ENCODE results near the gene SLC25A26. TPM values are rescaled to one million over a fixed set of nuclear protein-coding genes. Genes with fewer than 3 reads are reported as not detected.

The SLC25A26 gene
- total RNA-seq, 3 donors from 2014 or later, result 15.9 to 25.8 (median 20.2) TPM

- ATAC-seq, result peak; percentile 78
- intact Hi-C loops (cut with DNase I, micrococcal nuclease), result loop anchor here in 1 of 2 donors (10.0 kb wide), 1 partner anchor 98 kb away; no protein-coding TSS in a partner anchor
- H3K9me3 ChIP-seq, result no peaks in the 10 kb centered on the region
- no peak for TF ChIP-seq CTCF (IDR thresholded peaks at IDR 0.05)
- H3K4me1 ChIP-seq (ENCODE audit: low read depth), result peaks cover 13% of the 10 kb centered on the region
- H3K4me3 ChIP-seq, result no peak overlapping the region
- H3K36me3 ChIP-seq (ENCODE audit: low read depth), result no peaks in the 10 kb centered on the region
- peak in 2 of 3 donors; percentile 61 to 65 for DNase-seq
Observed at GRCh38 chr3:66372681-66373350, 152.0 kb downstream of the SLC25A26 start.

GRCh38 chr3:66376568-66376967 is 155.8 kb downstream of the SLC25A26 start:
- ATAC-seq (peak; percentile 89), DNase-seq (peak in 1 of 3 donors; percentile 84)
- TF ChIP-seq CTCF (IDR thresholded peaks at IDR 0.05), result no peak
- peaks cover 13% of the 10 kb centered on the region for H3K4me1 ChIP-seq (ENCODE audit: low read depth)
- no peaks in the 10 kb centered on the region for H3K9me3 ChIP-seq
- H3K36me3 ChIP-seq (ENCODE audit: low read depth), result peaks cover 12% of the 10 kb centered on the region
- no peak overlapping the region for H3K4me3 ChIP-seq
- intact Hi-C loops (cut with DNase I, micrococcal nuclease), result loop anchor here in 1 of 2 donors (10.0 kb wide), 1 partner anchor 102 kb away; no protein-coding TSS in a partner anchor

- Histone ChIP-seq H3K9me3 (no peaks in the 10 kb centered on the region), H3K4me1 (ENCODE audit: low read depth) (peaks cover 13% of the 10 kb centered on the region), H3K4me3 (no peak overlapping the region), H3K36me3 (ENCODE audit: low read depth) (peaks cover 12% of the 10 kb centered on the region)
- intact Hi-C loops (cut with DNase I, micrococcal nuclease), result loop anchor here in 1 of 2 donors (10.0 kb wide), 1 partner anchor 103 kb away; no protein-coding TSS in a partner anchor
- TF ChIP-seq CTCF (IDR thresholded peaks at IDR 0.05), result no peak
- no peak for ATAC-seq
- DNase-seq, result no peak
Observed at GRCh38 chr3:66377800-66378199, 157.0 kb downstream of the SLC25A26 start.

- H3K4me1 ChIP-seq (ENCODE audit: low read depth), result peaks cover 13% of the 10 kb centered on the region
- no peaks in the 10 kb centered on the region for H3K9me3 ChIP-seq
- peak; percentile 27 for ATAC-seq
- no peak overlapping the region for H3K4me3 ChIP-seq
- H3K36me3 ChIP-seq (ENCODE audit: low read depth), result peaks cover 17% of the 10 kb centered on the region
- peak; percentile 31 for TF ChIP-seq CTCF (IDR thresholded peaks at IDR 0.05)
- DNase-seq, result peak in 1 of 3 donors; percentile 46
- intact Hi-C loops (cut with DNase I, micrococcal nuclease), result loop anchor here in 1 of 2 donors (10.0 kb wide), 1 partner anchor 103 kb away; no protein-coding TSS in a partner anchor
Observed at GRCh38 chr3:66378256-66378655, 157.5 kb downstream of the SLC25A26 start.

GRCh38 chr3:66379565-66379964 is 158.8 kb downstream of the SLC25A26 start:
- TF ChIP-seq CTCF (IDR thresholded peaks at IDR 0.05), result no peak
- Histone ChIP-seq H3K4me1 (ENCODE audit: low read depth) (peaks cover 13% of the 10 kb centered on the region), H3K9me3 (no peaks in the 10 kb centered on the region), H3K36me3 (ENCODE audit: low read depth) (peaks cover 19% of the 10 kb centered on the region), H3K4me3 (no peak overlapping the region)
- DNase-seq, result no peak
- no peak for ATAC-seq
- intact Hi-C loops (cut with DNase I, micrococcal nuclease), result loop anchor here in 1 of 2 donors (10.0 kb wide), 1 partner anchor 105 kb away; no protein-coding TSS in a partner anchor
